PC-3 (cell line): ENCODE data around the gene SFXN3. TPM values are rescaled to one million over a fixed set of nuclear protein-coding genes. Genes with fewer than 3 reads are reported as not detected.

ENCODE experiments used
- ATAC-seq: fragments of 200-7000 bp; cut with Tn5 transposase; 2 replicates; pipeline ENCODE4 v1.9.1; 2020; ENCODE audit warnings: mild to moderate bottlenecking, moderate library complexity
- Bru-seq: library from RNA; stranded (reverse); fragments of 400-500 nt; gene quantifications from one replicate; lab custom pipeline; 2021; lab: Mats Ljungman, UMichigan
- BruChase-seq, 2 experiments: library from RNA; stranded (reverse); fragments of 400-500 nt; gene quantifications; one replicate each; lab custom pipeline; 2021; lab: Mats Ljungman, UMichigan
- BruUV-seq: library from RNA; stranded (reverse); fragments of 400-500 nt; replicated peaks from 2 replicates; lab custom pipeline; 2021; lab: Mats Ljungman, UMichigan
- CTCF ChIA-PET: fragments of 300-600 bp; sonication (Branson Sonifier 250); formaldehyde crosslinking; loops from one replicate; lab custom pipeline; 2022; ENCODE audit warnings: antibody characterized with exemption; lab: Charles Lee
- POLR2A ChIA-PET: fragments of 300-600 bp; sonication (Branson Sonifier 250); formaldehyde crosslinking; loops from one replicate; lab custom pipeline; 2022; ENCODE audit warnings: antibody characterized with exemption; ENCODE audit not compliant: unreplicated experiment; lab: Charles Lee
- DNase-seq: peaks from one replicate; pipeline ENCODE4 v3.0.0-alpha.2; 2015
- H2AFZ ChIP-seq: fragments of 300-600 bp; sonication (generic); 2 replicates; pipeline ENCODE4 v1.6.0; 2016; ENCODE audit warnings: antibody characterized with exemption, low read length
- H3F3A ChIP-seq: fragments of 300-600 bp; sonication (generic); one replicate; pipeline ENCODE4 v1.6.0; 2017; ENCODE audit warnings: antibody characterized with exemption, low read length, control low read depth, mild to moderate bottlenecking; ENCODE audit not compliant: unreplicated experiment
- H3K27ac ChIP-seq: fragments of 300-600 bp; sonication (generic); 2 replicates; pipeline ENCODE4 v1.5.1; 2016; ENCODE audit warnings: mild to moderate bottlenecking, low read length
- H3K27me3 ChIP-seq: fragments of 300-600 bp; sonication (generic); 2 replicates; pipeline ENCODE4 v1.6.1; 2016; ENCODE audit warnings: low read length, mixed read lengths
- H3K36me3 ChIP-seq: fragments of 300-600 bp; sonication (generic); 2 replicates; pipeline ENCODE4 v1.6.1; 2016; ENCODE audit warnings: low read depth, mixed run types, low read length, mixed read lengths
- H3K4me1 ChIP-seq: fragments of 300-600 bp; sonication (generic); 2 replicates; pipeline ENCODE4 v1.5.1; 2016; ENCODE audit warnings: low read length; ENCODE audit not compliant: insufficient read depth
- H3K4me2 ChIP-seq: fragments of 300-600 bp; sonication (generic); 2 replicates; pipeline ENCODE4 v1.6.0; 2016; ENCODE audit warnings: low read length
- H3K4me3 ChIP-seq: fragments of 300-600 bp; sonication (generic); 2 replicates; pipeline ENCODE4 v1.5.1; 2016; ENCODE audit warnings: mild to moderate bottlenecking, low read length, mixed read lengths
- H3K79me2 ChIP-seq: fragments of 300-600 bp; sonication (generic); 2 replicates; pipeline ENCODE4 v1.6.1; 2017; ENCODE audit warnings: low read length, mixed read lengths
- H3K9ac ChIP-seq: fragments of 300-600 bp; sonication (generic); 2 replicates; pipeline ENCODE4 v1.6.0; 2016; ENCODE audit warnings: mild to moderate bottlenecking, low read length
- H3K9me2 ChIP-seq: fragments of 300-600 bp; sonication (generic); replicated peaks from 2 replicates; pipeline ENCODE4 v1.6.1; 2016; ENCODE audit warnings: mixed run types, low read length, mixed read lengths
- H3K9me3 ChIP-seq: fragments of 300-600 bp; sonication (generic); 2 replicates; pipeline ENCODE4 v1.6.1; 2016; ENCODE audit warnings: low read length, mixed read lengths
- H4K20me1 ChIP-seq: fragments of 300-600 bp; sonication (generic); 2 replicates; pipeline ENCODE4 v1.6.1; 2016; ENCODE audit warnings: low read length, mixed read lengths
- CTCF ChIP-seq: fragments of 300-600 bp; sonication (generic); conservative IDR thresholded peaks from 2 replicates; pipeline ENCODE4 v1.5.1; 2017; ENCODE audit warnings: antibody characterized with exemption, low read depth, mild to moderate bottlenecking, low read length
- EZH2 ChIP-seq: fragments of 300-600 bp; sonication (generic); IDR thresholded peaks from one replicate; pipeline ENCODE4 v1.6.1; 2017; ENCODE audit warnings: antibody characterized with exemption, mild to moderate bottlenecking, low read length; ENCODE audit not compliant: unreplicated experiment
- EZH2phosphoT487 ChIP-seq: fragments of 300-600 bp; sonication (generic); IDR thresholded peaks from 2 replicates; pipeline ENCODE4 v1.6.1; 2018; ENCODE audit warnings: mild to moderate bottlenecking, antibody characterized with exemption, low read length, borderline replicate concordance
- intact Hi-C: fragments of 100-400 bp; cut with micrococcal nuclease; formaldehyde crosslinking; loops from 2 replicates; pipeline ENCODE4 v1.9.0; 2023
- long read RNA-seq: library from polyadenylated mRNA; unstranded; transcript quantifications from one replicate; pipeline ENCODE4 v2.0.0, GENCODE V29; 2021; ENCODE audit not compliant: unreplicated experiment
- total RNA-seq: library from RNA; depleted of rRNA; stranded (reverse); fragments of >200 nt; gene quantifications from 2 replicates; pipeline ENCODE4 v1.2.3, GENCODE V29; 2014; rRNA removed

Gene SFXN3
- total RNA-seq (46.7 and 63.7 TPM in 2 replicates), Bru-seq, nascent RNA (percentile 73 among the genes with signal in this experiment), BruChase-seq, experiment 1, labeled RNA remaining after a 6-hour chase (percentile 82 among the genes with signal in this experiment), BruChase-seq, experiment 2, labeled RNA remaining after a 2-hour chase (percentile 81 among the genes with signal in this experiment)
- long read RNA-seq, partial matches to known transcripts = 60 of 84 reads
- long read RNA-seq, other reads (novel, unspliced or antisense) = 15 of 84 reads

GRCh38 chr10:101031128-101031795, at the start of gene SFXN3, which contains the start of gene PDZD7:
TSS of gene SFXN3 (plus strand) at chr10:101031234. CDS start at chr10:101034695, 3,461 bp downstream.
TSS of gene PDZD7 (minus strand) at chr10:101031129. CDS start at chr10:101030219, 910 bp downstream.
- intact Hi-C loops = no loop called here
- no TSS peak for BruUV-seq

GRCh38 chr10:100982916-100983830, 47.9 kb upstream of the SFXN3 start:
- H3K4me2 ChIP-seq = no peak overlapping the region
- no peaks in the 10 kb centered on the region for H3F3A ChIP-seq
- no peak overlapping the region for H2AFZ ChIP-seq
- no peaks in the 10 kb centered on the region for H3K36me3 ChIP-seq
- TF ChIP-seq CTCF = no peak
- no peak for TF ChIP-seq EZH2phosphoT487
- TF ChIP-seq EZH2 = no peak
- H3K9me2 ChIP-seq = no peaks in the 10 kb centered on the region
- H3K27ac ChIP-seq = no peak overlapping the region
- no peak overlapping the region for H3K4me3 ChIP-seq
- H3K9ac ChIP-seq = no peak overlapping the region
- CTCF ChIA-PET = no interaction called here
- peaks cover 6% of the 10 kb centered on the region for H3K4me1 ChIP-seq
- no peaks in the 10 kb centered on the region for H3K27me3 ChIP-seq
- POLR2A ChIA-PET = no interaction called here
- H4K20me1 ChIP-seq = no peaks in the 10 kb centered on the region
- ATAC-seq (no peak), DNase-seq (no peak)
- no peaks in the 10 kb centered on the region for H3K9me3 ChIP-seq
- no TSS peak for BruUV-seq
- H3K79me2 ChIP-seq = peaks cover 25% of the 10 kb centered on the region
- intact Hi-C loops = no loop called here

More at GRCh38 chr10:101031128-101031795, at the start of gene SFXN3, which contains the start of gene PDZD7:
- Histone ChIP-seq H3K79me2 (peaks cover 16% of the 10 kb centered on the region), H3K9ac (peak within 1 kb of the TSS; percentile 85), H3K4me1 (peaks cover 8% of the 10 kb centered on the region), H3K27me3 (no peaks in the 10 kb centered on the region), H2AFZ (peak within 1 kb of the TSS; percentile 80), H3K9me3 (no peaks in the 10 kb centered on the region), H3K36me3 (peaks cover 1% of the 10 kb centered on the region; the same call in 1 of the 2 replicates), H3K27ac (peak within 1 kb of the TSS; percentile 95), H3K4me2 (peak within 1 kb of the TSS; percentile 96), H4K20me1 (no peaks in the 10 kb centered on the region), H3F3A (no peaks in the 10 kb centered on the region), H3K9me2 (no peaks in the 10 kb centered on the region), H3K4me3 (peak within 1 kb of the TSS; percentile 83)
- ChIA-PET POLR2A (interaction anchor here (1.0 kb wide), 1 partner anchor 16 kb away, joined by 13 read pairs; no protein-coding TSS in a partner anchor), CTCF (interaction anchor here (1.0 to 1.2 kb wide), 2 partner anchors 21 to 48 kb away, joined by 3 read pairs; no protein-coding TSS in a partner anchor)
- peak; percentile 91 for DNase-seq
- peak; percentile 80 for ATAC-seq
- no peak for TF ChIP-seq CTCF
- no peak for TF ChIP-seq EZH2phosphoT487
- no peak for TF ChIP-seq EZH2
